Neural progenitor cell (in vitro differentiated cells): ENCODE data around the gene CCDC138.

ENCODE experiments used
- EZH2 ChIP-seq: fragments of 200-600 bp; sonication (generic); IDR thresholded peaks from 2 replicates; pipeline ENCODE4 v1.6.1; 2017; ENCODE audit warnings: antibody characterized with exemption, mild to moderate bottlenecking, moderate library complexity
- EZH2phosphoT487 ChIP-seq: fragments of 200-600 bp; sonication (generic); IDR thresholded peaks from 2 replicates; pipeline ENCODE4 v1.6.1; 2017; ENCODE audit warnings: antibody characterized with exemption
- TF ChIP-seq, protein P1 (sequence below): fragments of 200-600 bp; sonication (generic); IDR thresholded peaks from 2 replicates; pipeline ENCODE4 v1.5.1; 2017; ENCODE audit warnings: antibody characterized with exemption, mild to moderate bottlenecking

DNA sequence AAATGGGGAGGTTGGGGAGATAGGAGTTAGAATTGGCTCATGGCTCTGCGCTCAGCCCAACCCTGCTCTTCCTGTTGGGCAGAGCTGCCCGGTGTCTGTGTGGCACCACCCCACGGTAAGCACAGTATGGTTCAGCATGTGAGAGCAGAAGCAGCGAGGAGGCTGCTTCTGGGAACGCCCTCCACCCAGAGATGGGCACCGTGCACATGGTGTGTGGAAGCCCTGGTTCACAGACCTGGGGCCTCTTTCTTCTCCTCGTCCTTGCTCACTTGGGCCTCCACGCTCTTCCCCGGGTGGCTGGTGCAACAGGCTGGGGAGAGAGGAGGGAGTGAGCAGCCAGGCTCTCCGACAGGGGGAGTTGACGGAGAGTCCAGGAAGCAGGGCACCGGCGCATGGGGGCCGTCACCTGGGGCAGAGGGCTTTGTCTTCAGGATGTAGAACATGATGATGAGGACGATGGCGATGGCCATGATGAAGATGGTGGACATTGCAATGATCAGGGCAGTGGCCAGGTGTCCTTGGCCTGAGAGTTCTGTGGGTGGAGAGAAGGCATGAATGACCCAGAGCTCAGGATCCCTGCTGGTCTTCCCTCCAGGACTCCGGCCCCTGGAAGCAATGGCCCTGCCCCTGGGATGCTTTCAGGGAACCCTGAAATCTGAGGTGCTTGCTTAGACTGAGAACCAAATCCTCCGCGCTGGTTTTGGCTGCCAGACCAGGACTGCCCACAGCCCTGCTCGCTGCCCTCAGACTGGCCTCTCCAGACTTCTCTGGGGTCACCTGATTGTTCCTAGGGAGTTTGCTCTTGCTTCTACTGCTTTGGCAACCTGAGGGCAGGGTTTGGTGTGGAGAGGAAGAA, 124.2 kb downstream of the CCDC138 start:
- TF ChIP-seq, protein P1, sequence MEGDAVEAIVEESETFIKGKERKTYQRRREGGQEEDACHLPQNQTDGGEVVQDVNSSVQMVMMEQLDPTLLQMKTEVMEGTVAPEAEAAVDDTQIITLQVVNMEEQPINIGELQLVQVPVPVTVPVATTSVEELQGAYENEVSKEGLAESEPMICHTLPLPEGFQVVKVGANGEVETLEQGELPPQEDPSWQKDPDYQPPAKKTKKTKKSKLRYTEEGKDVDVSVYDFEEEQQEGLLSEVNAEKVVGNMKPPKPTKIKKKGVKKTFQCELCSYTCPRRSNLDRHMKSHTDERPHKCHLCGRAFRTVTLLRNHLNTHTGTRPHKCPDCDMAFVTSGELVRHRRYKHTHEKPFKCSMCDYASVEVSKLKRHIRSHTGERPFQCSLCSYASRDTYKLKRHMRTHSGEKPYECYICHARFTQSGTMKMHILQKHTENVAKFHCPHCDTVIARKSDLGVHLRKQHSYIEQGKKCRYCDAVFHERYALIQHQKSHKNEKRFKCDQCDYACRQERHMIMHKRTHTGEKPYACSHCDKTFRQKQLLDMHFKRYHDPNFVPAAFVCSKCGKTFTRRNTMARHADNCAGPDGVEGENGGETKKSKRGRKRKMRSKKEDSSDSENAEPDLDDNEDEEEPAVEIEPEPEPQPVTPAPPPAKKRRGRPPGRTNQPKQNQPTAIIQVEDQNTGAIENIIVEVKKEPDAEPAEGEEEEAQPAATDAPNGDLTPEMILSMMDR, result no peak
- TF ChIP-seq EZH2phosphoT487, result no peak
- no peak for TF ChIP-seq EZH2
